ENCODE data around the gene PLXNA4.

DNA sequence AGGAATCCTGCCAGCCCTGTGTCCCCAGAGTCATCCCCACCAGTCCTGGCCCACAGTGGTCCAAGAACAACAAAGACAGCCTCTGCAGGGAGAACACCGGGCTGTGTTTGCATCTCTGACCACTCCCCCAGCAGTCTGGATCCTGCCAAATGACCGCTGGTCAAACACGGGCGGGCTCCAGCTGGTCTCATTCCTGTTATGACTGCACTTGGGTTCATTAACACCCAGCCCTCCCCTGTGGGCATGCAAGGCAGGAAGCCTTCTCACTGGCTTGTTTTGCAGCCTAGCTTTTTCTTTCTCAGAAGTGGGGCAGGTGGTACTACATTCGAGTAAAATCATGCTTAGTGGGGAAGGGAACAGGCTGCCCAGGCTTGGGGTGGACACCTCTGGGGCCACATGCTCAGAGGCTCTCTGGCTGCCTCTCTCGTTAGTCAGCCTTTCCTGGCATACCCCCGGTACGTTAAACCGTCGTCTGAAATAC is 190.0 kb downstream of the PLXNA4 start:
- TF ChIP-seq, protein P1, sequence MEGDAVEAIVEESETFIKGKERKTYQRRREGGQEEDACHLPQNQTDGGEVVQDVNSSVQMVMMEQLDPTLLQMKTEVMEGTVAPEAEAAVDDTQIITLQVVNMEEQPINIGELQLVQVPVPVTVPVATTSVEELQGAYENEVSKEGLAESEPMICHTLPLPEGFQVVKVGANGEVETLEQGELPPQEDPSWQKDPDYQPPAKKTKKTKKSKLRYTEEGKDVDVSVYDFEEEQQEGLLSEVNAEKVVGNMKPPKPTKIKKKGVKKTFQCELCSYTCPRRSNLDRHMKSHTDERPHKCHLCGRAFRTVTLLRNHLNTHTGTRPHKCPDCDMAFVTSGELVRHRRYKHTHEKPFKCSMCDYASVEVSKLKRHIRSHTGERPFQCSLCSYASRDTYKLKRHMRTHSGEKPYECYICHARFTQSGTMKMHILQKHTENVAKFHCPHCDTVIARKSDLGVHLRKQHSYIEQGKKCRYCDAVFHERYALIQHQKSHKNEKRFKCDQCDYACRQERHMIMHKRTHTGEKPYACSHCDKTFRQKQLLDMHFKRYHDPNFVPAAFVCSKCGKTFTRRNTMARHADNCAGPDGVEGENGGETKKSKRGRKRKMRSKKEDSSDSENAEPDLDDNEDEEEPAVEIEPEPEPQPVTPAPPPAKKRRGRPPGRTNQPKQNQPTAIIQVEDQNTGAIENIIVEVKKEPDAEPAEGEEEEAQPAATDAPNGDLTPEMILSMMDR (IDR thresholded peaks at IDR 0.05 in 2 of 3, conservative IDR thresholded peaks at IDR 0.05 in 1 of 3; ENCODE audit: borderline replicate concordance in 1 of 3, insufficient read depth in 1 of 3, low read depth in 2 of 3, low read length in 2 of 3): no peak
- TF ChIP-seq EGR1 (IDR thresholded peaks at IDR 0.05; ENCODE audit: low read depth) (no peak), POLR2AphosphoS5 (IDR thresholded peaks at IDR 0.05; ENCODE audit: low read depth, low read length) (no peak), POLR2A (IDR thresholded peaks at IDR 0.05; ENCODE audit: borderline replicate concordance, extremely low read depth, insufficient read depth, insufficient read length) (no peak), SRF (IDR thresholded peaks at IDR 0.05; ENCODE audit: low read depth) (no peak), EZH2phosphoT487 (IDR thresholded peaks at IDR 0.05; ENCODE audit: borderline replicate concordance) (no peak), EZH2 (IDR thresholded peaks at IDR 0.05) (no peak), JUND (IDR thresholded peaks at IDR 0.05) (no peak), YY1 (IDR thresholded peaks at IDR 0.05; ENCODE audit: extremely low read depth, insufficient replicate concordance, low read depth, low read length) (no peak)
- TF ChIP-seq, protein P2, sequence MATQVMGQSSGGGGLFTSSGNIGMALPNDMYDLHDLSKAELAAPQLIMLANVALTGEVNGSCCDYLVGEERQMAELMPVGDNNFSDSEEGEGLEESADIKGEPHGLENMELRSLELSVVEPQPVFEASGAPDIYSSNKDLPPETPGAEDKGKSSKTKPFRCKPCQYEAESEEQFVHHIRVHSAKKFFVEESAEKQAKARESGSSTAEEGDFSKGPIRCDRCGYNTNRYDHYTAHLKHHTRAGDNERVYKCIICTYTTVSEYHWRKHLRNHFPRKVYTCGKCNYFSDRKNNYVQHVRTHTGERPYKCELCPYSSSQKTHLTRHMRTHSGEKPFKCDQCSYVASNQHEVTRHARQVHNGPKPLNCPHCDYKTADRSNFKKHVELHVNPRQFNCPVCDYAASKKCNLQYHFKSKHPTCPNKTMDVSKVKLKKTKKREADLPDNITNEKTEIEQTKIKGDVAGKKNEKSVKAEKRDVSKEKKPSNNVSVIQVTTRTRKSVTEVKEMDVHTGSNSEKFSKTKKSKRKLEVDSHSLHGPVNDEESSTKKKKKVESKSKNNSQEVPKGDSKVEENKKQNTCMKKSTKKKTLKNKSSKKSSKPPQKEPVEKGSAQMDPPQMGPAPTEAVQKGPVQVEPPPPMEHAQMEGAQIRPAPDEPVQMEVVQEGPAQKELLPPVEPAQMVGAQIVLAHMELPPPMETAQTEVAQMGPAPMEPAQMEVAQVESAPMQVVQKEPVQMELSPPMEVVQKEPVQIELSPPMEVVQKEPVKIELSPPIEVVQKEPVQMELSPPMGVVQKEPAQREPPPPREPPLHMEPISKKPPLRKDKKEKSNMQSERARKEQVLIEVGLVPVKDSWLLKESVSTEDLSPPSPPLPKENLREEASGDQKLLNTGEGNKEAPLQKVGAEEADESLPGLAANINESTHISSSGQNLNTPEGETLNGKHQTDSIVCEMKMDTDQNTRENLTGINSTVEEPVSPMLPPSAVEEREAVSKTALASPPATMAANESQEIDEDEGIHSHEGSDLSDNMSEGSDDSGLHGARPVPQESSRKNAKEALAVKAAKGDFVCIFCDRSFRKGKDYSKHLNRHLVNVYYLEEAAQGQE (IDR thresholded peaks at IDR 0.05; ENCODE audit: low read depth): no peak
- TF ChIP-seq, protein P3, sequence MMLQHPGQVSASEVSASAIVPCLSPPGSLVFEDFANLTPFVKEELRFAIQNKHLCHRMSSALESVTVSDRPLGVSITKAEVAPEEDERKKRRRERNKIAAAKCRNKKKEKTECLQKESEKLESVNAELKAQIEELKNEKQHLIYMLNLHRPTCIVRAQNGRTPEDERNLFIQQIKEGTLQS (IDR thresholded peaks at IDR 0.05): no peak
